Muscle of arm (tissue), 14 donors: ENCODE measurements around the gene ZSWIM4. TPM values are rescaled to one million over a fixed set of nuclear protein-coding genes. Genes with fewer than 3 reads are reported as not detected.
"Not testable (repeated sequence)": the region's sequence is repeated elsewhere in the genome, so short reads cannot be mapped to it uniquely, and the experiment has no call there.

Experiments used
- DNase-seq: peaks from one replicate; pipeline ENCODE4 v3.0.0-alpha.2; 2013
- long read RNA-seq, 11 donors: transcript quantifications; one replicate each; lab custom pipeline, GENCODE V29; 2026
- polyA plus RNA-seq, 12 donors: library from polyadenylated mRNA; unstranded; fragments of 120-200 nt; gene quantifications; one replicate each; pipeline ENCODE4 v1.2.1, GENCODE V29; 2013; ENCODE audit not compliant: insufficient read length in 12 of 12

ZSWIM4 gene
- polyA plus RNA-seq, result 1 to 10 TPM in 10 of 12 donors, not detected in 2; 2.1 to 5.2 (median 3.5) TPM
- long read RNA-seq, donor 1, result 0 reads
- long read RNA-seq, donor 2, partial matches to known transcripts, result 21 of 21 reads
- long read RNA-seq, donor 2, other reads (novel, unspliced or antisense), result 0 of 21 reads
- long read RNA-seq, donor 3, result 0 reads
- long read RNA-seq, donor 4, partial matches to known transcripts, result 7 of 7 reads
- long read RNA-seq, donor 4, other reads (novel, unspliced or antisense), result 0 of 7 reads
- long read RNA-seq, donor 5, result 0 reads
- long read RNA-seq, donor 6, result 0 reads
- long read RNA-seq, donor 7, result 0 reads
- long read RNA-seq, donor 8, result 0 reads
- long read RNA-seq, donor 9, result 0 reads
- long read RNA-seq, donor 10, result 0 reads
- long read RNA-seq, donor 11, result 0 reads

DNA sequence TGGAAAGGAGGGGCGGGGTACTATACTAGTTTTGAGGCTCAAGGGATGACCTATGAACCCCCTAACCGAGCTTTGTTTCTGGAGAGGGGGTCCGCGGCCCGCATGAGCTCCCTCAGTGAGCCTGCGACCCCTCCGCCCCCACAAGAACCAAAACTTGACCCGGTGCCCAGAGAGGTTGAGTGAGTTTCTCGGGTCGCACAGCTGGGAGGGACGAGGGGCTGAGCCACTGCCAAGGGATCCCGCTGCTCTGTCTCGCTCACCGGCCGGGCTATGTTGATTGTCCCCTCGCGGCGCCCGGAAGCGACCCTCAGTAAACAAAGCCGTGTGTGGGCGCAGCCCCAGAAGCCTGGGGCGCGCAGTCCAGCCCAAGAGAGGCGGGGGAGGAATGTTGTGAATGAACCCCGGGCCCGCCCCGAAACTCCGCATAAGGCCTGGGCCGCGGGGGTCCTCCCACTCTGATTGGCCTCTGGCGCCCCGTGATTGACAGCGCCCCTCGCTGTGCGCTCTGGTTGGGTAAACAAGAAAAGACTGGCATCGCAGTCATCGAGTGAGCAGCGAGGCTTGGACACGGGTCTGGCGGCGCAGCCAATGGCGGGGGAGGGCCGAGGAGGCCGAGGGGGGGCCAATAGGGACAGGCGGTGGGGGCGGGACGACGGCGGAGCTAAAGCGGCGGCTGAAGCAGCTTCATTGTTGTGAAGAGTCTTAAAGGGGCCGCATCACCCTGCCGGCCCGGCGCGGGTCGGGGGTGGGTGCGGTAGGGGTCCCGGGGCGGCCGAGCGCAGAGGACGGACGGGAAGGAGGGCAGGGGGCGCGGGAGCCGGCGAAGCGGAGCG is at the start of gene ZSWIM4:
TSS of gene ZSWIM4 (plus strand) at position 687 of the 833 bp plus-strand sequence. CDS start 206 bp downstream, outside the sequence.
- DNase-seq, result peak; percentile 99

DNA sequence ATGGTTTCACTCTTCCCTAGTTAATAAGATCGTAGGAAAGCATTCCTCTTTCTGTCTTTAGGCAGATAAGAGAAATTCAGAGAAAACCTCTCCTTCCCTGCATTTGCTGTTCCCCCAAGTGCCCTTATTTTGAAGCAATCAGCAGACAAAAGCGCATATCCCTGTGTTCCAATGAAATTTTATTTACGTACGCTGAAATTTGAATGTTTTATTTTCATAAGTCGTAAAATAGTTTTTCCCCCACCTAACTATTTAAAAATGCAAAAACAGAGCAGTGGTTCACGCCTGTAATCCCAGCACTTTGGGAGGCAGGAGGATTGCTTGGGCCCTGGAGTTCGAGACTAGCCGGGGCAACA is 48.2 kb upstream of the ZSWIM4 start:
- no peak for DNase-seq

DNA sequence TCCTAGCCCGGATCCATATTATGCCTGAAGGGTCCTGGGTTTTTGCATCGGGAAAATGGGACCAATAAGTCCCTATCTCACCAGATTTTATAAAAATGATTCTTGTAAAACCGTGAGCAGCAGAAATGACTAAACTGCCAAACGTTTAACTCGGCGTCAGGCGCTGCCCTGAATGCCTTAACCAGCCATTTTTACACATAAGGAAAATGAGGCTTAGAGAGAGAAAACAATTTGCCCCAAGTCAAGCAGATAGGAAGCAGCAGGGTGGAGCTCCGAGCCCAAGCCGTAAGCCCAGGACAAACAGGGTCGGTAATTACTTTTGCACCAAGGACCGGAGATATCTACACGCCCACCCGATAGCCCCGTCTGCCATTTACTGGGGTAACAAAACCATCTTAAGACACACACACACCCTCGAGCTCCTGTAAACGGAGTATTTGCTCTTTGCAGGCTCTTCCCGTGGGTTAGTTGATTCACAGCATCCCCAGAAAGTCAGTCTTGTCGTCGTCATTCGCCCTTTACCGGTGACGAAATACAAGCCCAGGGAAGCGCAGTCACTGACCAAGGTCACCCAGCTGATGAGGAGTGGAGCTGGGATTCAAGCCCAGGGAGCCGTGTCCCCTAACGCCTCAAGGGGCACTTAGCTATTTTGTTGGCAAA is 46.9 kb upstream of the ZSWIM4 start:
- DNase-seq, result no peak

DNA sequence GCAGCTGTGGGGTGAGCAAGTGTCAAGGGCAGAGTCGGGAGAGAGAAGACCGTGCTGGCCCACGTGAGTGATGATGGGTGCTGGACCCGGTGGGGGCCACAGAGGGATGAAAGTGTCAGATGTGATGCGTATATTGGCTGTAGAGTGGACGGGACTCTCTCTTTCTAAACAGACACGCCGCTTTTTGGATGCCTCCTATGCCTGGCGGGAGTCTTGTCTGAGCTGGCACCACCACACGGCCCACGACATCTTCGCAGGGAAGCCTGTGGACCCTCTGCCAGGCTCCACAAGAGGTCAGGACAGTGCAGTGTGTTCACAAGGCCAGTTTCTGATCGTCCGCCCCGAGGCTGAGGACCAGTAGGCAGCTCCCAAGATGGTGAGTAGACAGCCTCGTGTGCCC is 43.8 kb upstream of the ZSWIM4 start:
- DNase-seq, result no peak

DNA sequence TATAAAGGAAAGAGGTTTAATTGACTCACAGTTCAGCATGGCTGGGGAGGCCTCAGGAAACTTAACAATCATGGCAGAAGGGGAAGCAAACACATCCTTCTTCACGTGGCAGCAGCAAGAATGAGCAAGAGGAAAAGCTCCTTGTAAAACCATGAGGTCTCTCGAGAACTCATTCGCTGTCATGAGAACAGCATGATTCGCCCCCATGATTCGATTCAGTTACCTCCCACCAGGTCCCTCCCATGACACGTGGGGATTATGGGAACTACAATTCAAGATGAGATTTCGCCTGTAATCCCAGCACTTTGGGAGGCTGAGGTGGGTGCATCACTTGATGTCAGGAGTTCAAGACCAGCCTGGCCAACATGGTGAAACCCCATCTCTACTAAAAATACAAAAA is 41.6 kb upstream of the ZSWIM4 start:
- not testable (repeated sequence) for DNase-seq

DNA sequence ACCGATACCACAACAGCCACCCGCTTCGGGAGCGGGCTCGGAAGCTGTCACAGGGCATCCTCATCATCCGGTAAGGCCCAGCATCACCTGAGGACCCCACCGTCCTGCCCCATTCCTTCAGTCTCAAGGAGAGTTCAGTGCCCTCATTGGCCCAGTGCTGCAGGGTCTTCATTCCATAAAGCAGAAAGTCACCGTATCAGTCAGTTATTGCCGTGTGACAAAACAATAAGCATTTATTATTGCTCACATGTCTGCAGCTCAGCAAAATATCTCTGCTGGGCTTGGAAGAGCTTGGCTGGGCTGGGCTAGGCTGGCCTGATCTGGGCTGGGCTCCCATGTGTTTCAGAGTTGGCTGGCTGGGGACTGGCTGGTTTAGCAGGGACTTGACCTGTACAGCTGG is 39.0 kb upstream of the ZSWIM4 start:
- DNase-seq, result no peak

GRCh38 chr19:13757805-13758772 is 37.2 kb upstream of the ZSWIM4 start:
- DNase-seq, result no peak

DNA sequence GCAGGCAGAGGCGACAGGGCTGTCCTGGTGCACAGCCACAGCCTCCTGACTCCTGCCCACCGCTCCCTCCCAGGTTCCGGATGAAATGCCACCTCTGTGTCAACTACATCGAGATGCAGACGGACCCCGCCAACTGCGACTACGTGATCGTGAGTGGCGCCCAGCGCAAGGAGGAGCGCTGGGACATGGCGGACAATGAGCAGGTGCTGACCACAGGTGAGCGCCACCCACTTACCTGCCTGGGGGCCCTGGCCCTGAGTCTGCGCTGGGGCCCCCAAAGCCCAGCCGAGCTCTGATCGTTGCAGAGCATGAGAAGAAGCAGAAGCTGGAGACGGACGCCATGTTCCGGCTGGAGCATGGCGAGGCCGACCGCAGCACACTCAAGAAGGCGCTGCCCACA is 36.4 kb upstream of the ZSWIM4 start:
- DNase-seq, result no peak

DNA sequence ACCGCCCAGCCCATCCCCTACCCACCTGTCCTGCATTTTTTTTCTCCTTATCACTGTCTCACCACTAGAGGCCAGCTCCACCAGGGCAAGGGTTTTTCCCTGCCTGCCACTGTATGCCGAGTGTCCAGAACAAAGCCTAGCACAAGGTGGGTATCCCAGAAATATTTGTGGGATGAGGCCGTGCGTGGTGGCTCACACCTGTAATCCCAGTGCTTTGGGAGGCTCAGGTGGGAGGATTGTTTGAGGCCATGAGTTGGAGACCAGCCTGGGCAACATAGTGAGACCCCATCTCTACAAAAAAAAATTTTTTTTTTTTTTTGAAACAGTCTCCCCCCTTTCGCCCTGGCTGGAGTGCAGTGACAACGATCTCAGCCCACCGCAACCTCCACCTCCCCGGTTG is 33.8 kb upstream of the ZSWIM4 start:
- no peak for DNase-seq

DNA sequence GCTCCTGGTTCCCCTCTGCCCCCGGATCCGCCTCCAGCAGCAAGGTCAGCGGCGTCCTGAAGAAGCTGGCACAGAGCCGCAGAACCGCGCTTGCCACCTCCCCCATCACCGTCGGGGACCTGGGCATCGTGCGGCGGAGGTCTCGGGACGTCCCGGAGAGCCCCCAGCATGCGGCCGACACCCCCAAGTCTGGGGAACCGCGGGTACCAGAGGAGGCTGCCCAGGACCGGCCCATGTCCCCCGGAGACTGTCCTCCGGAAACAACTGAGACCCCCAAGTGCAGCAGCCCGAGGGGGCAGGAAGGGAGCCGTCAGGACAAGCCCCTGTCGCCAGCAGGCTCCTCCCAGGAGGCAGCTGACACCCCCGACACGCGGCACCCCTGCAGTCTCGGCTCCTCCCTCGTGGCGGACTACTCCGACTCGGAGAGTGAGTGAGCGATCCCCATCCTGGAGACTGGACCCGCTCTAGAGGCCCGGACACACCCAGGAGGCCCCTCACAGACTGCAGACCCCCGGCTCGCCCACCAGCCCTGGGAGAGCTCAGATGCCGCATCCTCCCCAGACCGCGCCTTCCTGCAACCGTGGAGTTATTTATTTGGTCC is 32.5 kb upstream of the ZSWIM4 start:
- no peak for DNase-seq

GRCh38 chr19:13763265-13763664 is 32.0 kb upstream of the ZSWIM4 start:
- DNase-seq, result no peak

- peak; percentile 78 for DNase-seq
Measured at GRCh38 chr19:13764101-13764807, 31.0 kb upstream of the ZSWIM4 start, which contains the start of gene MRI1. TSS of gene MRI1 (plus strand) at chr19:13764522. CDS start at chr19:13764589, 67 bp downstream.

DNA sequence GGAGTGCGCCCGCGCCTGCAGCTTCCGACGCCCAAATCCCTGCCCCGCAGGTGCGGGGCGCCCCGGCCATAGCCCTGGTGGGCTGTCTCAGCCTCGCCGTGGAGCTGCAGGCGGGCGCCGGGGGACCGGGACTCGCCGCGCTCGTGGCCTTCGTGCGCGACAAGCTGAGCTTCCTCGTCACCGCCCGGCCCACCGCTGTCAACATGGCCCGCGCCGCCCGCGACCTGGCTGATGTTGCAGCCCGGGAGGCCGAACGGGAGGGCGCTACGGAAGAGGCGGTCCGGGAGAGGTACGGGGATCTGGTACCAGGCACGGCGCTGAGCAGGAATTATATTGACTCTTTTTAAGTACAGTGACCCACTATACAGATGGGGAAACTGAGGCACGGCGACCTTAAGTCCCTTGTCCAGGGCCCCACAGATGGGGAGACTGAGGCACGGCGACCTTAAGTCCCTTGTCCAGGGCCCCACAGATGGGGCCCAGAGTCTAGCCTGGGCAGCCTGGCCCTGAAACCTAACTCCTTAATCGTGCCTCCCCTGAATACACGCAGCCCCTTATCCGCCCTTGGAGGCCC is 30.3 kb upstream of the ZSWIM4 start:
- DNase-seq, result no peak

GRCh38 chr19:13765395-13766094 is 29.7 kb upstream of the ZSWIM4 start:
- DNase-seq, result no peak

GRCh38 chr19:13766095-13766481 is 29.2 kb upstream of the ZSWIM4 start:
- no peak for DNase-seq

- DNase-seq, result no peak
Measured at GRCh38 chr19:13768510-13768909, 26.7 kb upstream of the ZSWIM4 start.

- DNase-seq, result no peak
Measured at GRCh38 chr19:13770013-13770635, 25.1 kb upstream of the ZSWIM4 start.
